Sigmoid colon (tissue), 7 donors: ENCODE measurements around the gene BTBD9. TPM values are rescaled to one million over a fixed set of nuclear protein-coding genes. Genes with fewer than 3 reads are reported as not detected.

Experiments used
- DNase-seq: peaks from one replicate; pipeline ENCODE4 v3.0.0-alpha.2; 2019
- H3K27ac ChIP-seq, 4 donors: fragments of 200-600 bp; sonication (generic); one replicate each; pipeline ENCODE4 v1.5.1; 2016 to 2019; ENCODE audit warnings: mild to moderate bottlenecking in 1 of 4
- H3K27me3 ChIP-seq, 3 donors: fragments of 200-600 bp; sonication (generic); one replicate each; pipeline ENCODE4 v1.5.1; 2019; ENCODE audit warnings: mild to moderate bottlenecking in 1 of 3
- H3K36me3 ChIP-seq, 4 donors: fragments of 200-600 bp; sonication (generic); one replicate each; pipeline ENCODE4 v1.5.1; 2016 to 2019
- H3K4me1 ChIP-seq, 4 donors: fragments of 200-600 bp; sonication (generic); one replicate each; pipeline ENCODE4 v1.5.1; 2017 to 2019
- H3K4me3 ChIP-seq, 4 donors: fragments of 200-600 bp; sonication (generic); one replicate each; pipeline ENCODE4 v1.5.1; 2017 to 2019; ENCODE audit warnings: mild to moderate bottlenecking in 2 of 4, moderate library complexity in 1 of 4
- H3K9me3 ChIP-seq, 4 donors: fragments of 200-600 bp in 3 of 4; sonication (generic) in 3 of 4; one replicate each; pipeline versions ENCODE4 v1.5.1 to v1.6.1; 2013 to 2019
- CTCF ChIP-seq, 4 experiments: fragments of 450-650 bp in 3 of 4; fragments of 200-600 bp in 1 of 4; IDR thresholded peaks; one replicate each; pipeline ENCODE4 v1.5.1; 2016 to 2019; ENCODE audit warnings: antibody characterized with exemption in 4 of 4, mild to moderate bottlenecking in 3 of 4, moderate library complexity in 2 of 4
- EP300 ChIP-seq, 4 donors: sonication (generic); formaldehyde crosslinking; IDR thresholded peaks; one replicate each; pipeline ENCODE4 v1.6.1; 2017; ENCODE audit warnings: antibody characterized with exemption in 4 of 4
- POLR2A ChIP-seq, 2 donors: fragments of 450-650 bp; IDR thresholded peaks; one replicate each; pipeline ENCODE4 v1.6.1; 2016; ENCODE audit warnings: antibody characterized with exemption in 2 of 2, mild to moderate bottlenecking in 2 of 2, moderate library complexity in 2 of 2
- POLR2AphosphoS5 ChIP-seq, 4 donors: sonication (generic); formaldehyde crosslinking; IDR thresholded peaks; one replicate each; pipeline ENCODE4 v1.6.1; 2017; ENCODE audit warnings: antibody characterized with exemption in 4 of 4
- WGBS, 2 donors: extraction: QIAGEN DNeasy Blood & Tissue Kit; methylation state at CpG; one replicate each; pipeline ENCODE4 v1.1.7; 2013; 5-methylcytosine and 5-hydroxymethylcytosine counted together
- intact Hi-C: fragments of 100-400 bp; cut with DNase I; formaldehyde crosslinking; loops from one replicate; pipeline ENCODE4 v1.15.1; 2023
- polyA plus RNA-seq, 3 donors: library from polyadenylated mRNA; stranded (reverse); fragments of 200-250 nt; gene quantifications; one replicate each; pipeline ENCODE4 v1.2.3, GENCODE V29; 2013
- total RNA-seq, 4 donors: library from RNA; depleted of rRNA; stranded (reverse); fragments of >200 nt; gene quantifications; one replicate each; pipeline ENCODE4 v1.1.0, GENCODE V29; 2016
- donor health status: healthy with polysubstance abuse.
- donor health status: Bipolar disorder and iron deficiency.
- donor health status: healthy.

The BTBD9 gene
- total and polyA plus RNA-seq, 7 donors = 3.6 to 20.8 (median 10.5) TPM

GRCh38 chr6:38136547-38136946 is 503.2 kb downstream of the BTBD9 start:
- Histone ChIP-seq H3K4me3 (no peak overlapping the region), H3K27ac (no peak overlapping the region), H3K27me3 (no peaks in the 10 kb centered on the region), H3K9me3 (no peaks in the 10 kb centered on the region), H3K4me1 (peaks cover 0 to 22% (median 11%) of the 10 kb centered on the region in 4 donors), H3K36me3 (peaks cover 0 to 1% (median 0%) of the 10 kb centered on the region in 4 donors)
- intact Hi-C loops = no loop called here
- no peak for DNase-seq
- whole genome bisulfite sequencing, 2 donors = 90 to 95% methylated on average over 4 of the region's 4 CpGs
- TF ChIP-seq POLR2A (IDR thresholded peaks at IDR 0.05) (no peak), EP300 (IDR thresholded peaks at IDR 0.05) (no peak), POLR2AphosphoS5 (IDR thresholded peaks at IDR 0.05) (no peak), CTCF (IDR thresholded peaks at IDR 0.05) (no peak)

GRCh38 chr6:38134704-38135088 is 505.0 kb downstream of the BTBD9 start:
- Histone ChIP-seq H3K27me3 (no peaks in the 10 kb centered on the region), H3K27ac (no peak overlapping the region), H3K36me3 (no peaks in the 10 kb centered on the region), H3K4me3 (no peak overlapping the region), H3K9me3 (no peaks in the 10 kb centered on the region), H3K4me1 (peaks cover 0 to 28% (median 15%) of the 10 kb centered on the region in 4 donors)
- 85 to 92% methylated on average over 4 of the region's 4 CpGs for WGBS, 2 donors
- intact Hi-C loops = no loop called here
- TF ChIP-seq POLR2AphosphoS5 (IDR thresholded peaks at IDR 0.05) (no peak), EP300 (IDR thresholded peaks at IDR 0.05) (no peak), POLR2A (IDR thresholded peaks at IDR 0.05) (no peak), CTCF (IDR thresholded peaks at IDR 0.05) (no peak)
- DNase-seq = no peak

GRCh38 chr6:38133932-38134703 is 505.6 kb downstream of the BTBD9 start:
- intact Hi-C loops = no loop called here

GRCh38 chr6:38131527-38131965 is 508.2 kb downstream of the BTBD9 start:
- no peak overlapping the region for H3K27ac ChIP-seq
- no peak for DNase-seq
- peaks cover 0 to 28% (median 15%) of the 10 kb centered on the region in 4 donors for H3K4me1 ChIP-seq
- no peaks in the 10 kb centered on the region for H3K27me3 ChIP-seq
- H3K36me3 ChIP-seq = no peaks in the 10 kb centered on the region
- no peaks in the 10 kb centered on the region for H3K9me3 ChIP-seq
- no peak overlapping the region for H3K4me3 ChIP-seq
- TF ChIP-seq POLR2A (IDR thresholded peaks at IDR 0.05) = no peak
- TF ChIP-seq CTCF (IDR thresholded peaks at IDR 0.05) = no peak
- peak in 1 of 4 donors; percentile 41 for TF ChIP-seq POLR2AphosphoS5 (IDR thresholded peaks at IDR 0.05)
- intact Hi-C loops = no loop called here

More at GRCh38 chr6:38133932-38134703, 505.6 kb downstream of the BTBD9 start:
- Histone ChIP-seq H3K4me1 (peaks cover 0 to 28% (median 15%) of the 10 kb centered on the region in 4 donors), H3K27ac (no peak overlapping the region), H3K36me3 (no peaks in the 10 kb centered on the region), H3K27me3 (no peaks in the 10 kb centered on the region), H3K9me3 (no peaks in the 10 kb centered on the region), H3K4me3 (no peak overlapping the region)
- WGBS, 2 donors = 92 to 94% methylated on average over 7 of the region's 7 CpGs
- DNase-seq = no peak
- TF ChIP-seq POLR2A (IDR thresholded peaks at IDR 0.05) (no peak), POLR2AphosphoS5 (IDR thresholded peaks at IDR 0.05) (no peak), CTCF (IDR thresholded peaks at IDR 0.05) (no peak), EP300 (IDR thresholded peaks at IDR 0.05) (no peak)
